HG03175 (cell line): Measurements from ENCODE around the gene TPRN.

Experiments
- ATAC-seq: cut with Tn5 transposase; IDR thresholded peaks from one replicate; pipeline ENCODE4 v1.9.1; 2021; ENCODE audit warnings: mild to moderate bottlenecking, moderate library complexity; ENCODE audit not compliant: unreplicated experiment

Gene TPRN

DNA sequence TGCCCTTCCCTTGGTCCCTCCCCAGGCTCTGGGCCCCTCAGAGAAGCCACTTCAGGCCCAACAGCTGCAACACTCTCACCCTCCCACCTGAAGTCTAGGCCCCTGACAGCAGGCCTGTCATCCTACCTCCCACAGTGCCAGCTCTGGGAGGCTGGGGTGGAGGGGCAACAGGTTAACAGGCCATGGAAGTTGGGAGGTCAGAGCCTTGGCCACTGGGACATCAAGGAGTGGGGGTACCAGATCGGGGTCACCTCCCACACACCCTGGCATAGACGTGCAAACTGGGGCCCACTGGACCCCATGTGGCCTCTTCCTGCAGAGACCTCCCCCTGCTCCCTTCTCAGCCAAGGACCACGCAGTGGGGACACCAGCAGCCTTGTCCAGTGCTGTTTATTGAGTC lies 9.3 kb downstream of the TPRN start:
- no peak for ATAC-seq

DNA sequence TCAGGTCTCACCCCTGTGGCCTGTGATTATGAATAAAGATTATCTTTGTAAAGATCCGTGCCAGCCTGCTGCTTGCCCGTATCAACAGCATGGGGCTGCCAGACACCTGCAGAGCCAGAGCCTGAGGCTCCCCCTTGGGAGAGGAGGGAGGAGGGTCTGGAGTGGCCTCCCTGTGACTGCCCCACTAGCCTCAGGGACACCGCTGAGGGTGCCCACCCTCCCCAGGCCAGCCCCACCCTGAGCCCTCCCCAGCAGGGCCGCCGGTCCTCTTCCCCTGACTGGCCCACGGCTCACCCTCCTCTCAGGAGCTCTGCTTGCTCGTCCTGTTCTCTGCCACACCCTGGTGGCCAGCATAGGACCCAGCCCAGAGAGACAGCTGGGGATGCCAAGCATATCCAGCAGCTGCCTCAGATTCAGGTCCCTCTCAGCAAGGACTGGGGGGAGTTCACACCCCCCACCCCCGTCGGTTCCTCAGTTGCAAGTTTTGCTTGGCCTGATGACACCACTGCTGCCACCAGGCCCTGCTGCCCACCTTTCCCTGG lies 10.2 kb downstream of the TPRN start:
- no peak for ATAC-seq

DNA sequence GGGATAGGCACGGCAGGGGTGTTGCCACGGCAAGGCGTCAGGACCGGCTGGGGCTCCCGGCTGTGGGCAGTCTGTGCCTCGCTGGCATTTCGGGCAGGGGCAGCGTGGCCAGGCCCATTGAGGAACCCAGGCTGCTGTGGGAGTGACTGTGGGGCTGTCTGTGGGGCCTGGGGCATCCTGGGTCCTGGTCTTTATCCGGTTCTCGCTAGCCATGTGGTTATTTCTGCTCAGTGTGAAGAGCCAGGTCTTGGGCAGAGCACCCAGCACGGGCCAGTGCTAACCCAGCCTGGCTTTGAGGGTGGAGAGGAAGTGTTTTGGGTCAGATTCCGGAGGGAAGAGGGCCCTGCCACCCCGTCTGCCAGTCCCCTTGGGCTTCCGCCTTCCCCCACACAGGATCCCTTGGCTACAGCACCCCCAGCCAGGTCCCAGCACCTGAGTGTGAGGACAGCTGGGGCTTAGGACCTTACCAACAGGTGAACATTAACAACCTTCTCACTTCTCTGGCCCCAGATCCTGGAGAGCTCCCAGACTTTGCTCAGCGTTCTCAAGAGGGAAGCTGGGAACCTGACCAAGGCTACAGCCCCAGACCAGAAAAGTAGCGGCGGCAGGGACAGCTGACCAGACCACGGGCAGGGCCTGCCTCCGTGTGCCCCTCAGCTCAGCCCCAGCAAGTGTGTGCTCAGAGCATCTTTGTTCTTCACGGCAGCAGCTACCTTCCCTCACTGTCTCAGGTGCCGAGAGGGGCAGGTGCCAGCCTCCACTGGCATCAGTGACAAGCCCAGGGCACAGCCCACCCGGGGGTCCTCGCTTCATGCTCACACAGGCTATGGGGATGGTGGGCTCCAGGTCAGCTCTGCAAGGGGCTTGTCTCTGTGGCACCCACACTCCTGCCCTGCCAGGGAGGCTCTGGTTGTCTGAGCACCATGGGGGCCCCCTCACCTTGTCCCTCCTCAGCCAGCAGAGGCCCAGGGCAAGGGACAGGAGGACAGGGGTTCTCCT lies 10.9 kb downstream of the TPRN start:
- ATAC-seq = no peak

DNA sequence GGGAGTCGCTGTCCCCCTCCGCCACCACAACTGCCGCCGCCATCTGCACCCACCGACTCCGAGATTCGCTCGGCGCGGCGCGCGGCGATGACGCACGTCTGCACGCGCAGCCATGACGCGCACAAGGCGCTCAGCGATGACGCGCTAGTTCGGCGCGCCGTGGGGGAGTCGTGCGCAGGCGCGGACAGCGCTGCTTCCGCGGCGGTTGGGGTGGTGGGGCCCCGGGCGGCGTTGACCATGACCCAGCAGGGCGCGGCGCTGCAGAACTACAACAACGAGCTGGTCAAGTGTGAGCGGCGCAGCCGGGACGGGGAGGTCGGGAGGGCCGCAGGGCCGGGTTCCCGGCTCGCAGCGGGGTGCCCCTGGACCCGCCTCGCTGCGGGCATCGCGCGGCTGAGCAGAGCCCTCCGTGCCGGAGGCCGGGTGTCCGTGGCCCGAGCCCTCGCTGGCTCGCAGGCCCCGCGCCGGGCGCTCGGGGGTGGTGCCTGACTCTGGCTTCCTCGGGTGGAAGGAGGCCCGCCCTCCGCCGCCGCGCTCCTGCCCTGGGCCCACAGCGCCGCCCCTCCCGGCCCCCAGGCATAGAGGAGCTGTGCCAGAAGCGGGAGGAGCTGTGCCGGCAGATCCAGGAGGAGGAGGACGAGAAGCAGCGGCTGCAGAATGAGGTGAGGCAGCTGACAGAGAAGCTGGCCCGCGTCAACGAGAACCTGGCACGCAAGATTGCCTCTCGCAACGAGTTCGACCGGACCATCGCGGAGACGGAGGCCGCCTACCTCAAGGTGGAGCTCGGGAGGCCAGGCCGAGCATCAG lies 11.8 kb downstream of the TPRN start, which contains the start of the genes ANAPC2 and SSNA1:
ANAPC2 (minus strand) TSS at position 71 of the 807 bp plus-strand sequence; CDS start at position 43, 28 bp downstream.
SSNA1 (plus strand) TSS at position 187 of the 807 bp plus-strand sequence; CDS start at position 238, 51 bp downstream.
- peak; percentile 84 for ATAC-seq

DNA sequence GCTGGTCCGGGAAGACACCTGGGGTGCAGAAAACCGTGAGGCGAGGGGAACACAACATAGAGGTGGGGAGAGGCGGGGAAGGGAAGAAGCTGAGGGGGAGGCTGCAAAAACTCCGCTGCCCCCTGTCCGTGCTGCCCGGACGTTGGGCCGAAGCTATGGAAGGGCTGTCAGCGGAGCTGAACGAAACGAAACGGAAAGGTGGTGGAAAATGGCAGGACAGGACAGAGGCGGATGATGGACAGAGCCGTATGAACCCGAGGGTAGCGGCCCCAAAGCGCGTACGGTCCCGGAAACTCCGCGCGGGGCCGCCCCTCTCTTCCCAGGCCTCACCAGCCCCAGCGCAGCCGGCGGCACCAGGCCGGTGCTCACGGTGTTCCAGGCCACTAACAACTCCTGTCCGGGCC lies 12.5 kb downstream of the TPRN start:
- ATAC-seq = no peak

DNA sequence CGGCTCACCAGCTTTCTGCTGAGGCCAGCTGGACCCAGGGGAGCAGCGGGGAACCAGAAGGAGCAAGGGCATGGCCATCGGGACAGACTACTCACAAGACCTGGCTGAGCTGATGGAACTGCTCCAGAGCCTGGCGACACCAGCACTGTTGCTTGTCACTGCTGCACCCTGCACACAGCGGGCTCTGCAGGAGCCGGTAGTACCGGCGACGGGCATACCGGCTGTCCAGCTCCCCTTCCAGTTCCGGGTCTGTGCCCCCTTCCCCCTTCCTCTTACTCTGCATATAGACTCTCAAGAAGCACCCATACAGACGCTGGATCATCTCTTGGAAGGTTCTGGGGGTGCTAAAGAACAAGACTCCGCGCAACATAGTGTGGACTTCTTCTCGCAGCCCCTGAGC lies 13.2 kb downstream of the TPRN start:
- ATAC-seq = no peak

DNA sequence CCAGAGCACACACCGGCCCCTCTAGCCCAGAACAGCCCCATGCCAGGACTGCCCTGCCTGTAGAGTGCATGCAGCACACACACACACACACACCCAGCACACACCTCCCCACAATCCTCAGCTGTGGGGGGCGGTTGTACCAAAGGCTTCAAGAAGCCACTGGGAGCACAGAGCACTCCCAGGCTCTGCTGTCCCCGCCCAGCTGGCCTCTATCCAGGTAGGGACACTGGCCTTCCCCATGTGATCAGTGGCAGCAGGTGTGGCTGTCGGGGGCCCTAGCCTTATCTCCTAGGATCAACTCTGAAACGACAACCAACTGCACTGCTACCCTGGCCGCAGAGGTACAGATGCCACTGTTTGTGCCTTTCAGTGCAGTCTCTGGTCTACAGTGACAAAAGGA lies 14.2 kb downstream of the TPRN start:
- no peak for ATAC-seq

DNA sequence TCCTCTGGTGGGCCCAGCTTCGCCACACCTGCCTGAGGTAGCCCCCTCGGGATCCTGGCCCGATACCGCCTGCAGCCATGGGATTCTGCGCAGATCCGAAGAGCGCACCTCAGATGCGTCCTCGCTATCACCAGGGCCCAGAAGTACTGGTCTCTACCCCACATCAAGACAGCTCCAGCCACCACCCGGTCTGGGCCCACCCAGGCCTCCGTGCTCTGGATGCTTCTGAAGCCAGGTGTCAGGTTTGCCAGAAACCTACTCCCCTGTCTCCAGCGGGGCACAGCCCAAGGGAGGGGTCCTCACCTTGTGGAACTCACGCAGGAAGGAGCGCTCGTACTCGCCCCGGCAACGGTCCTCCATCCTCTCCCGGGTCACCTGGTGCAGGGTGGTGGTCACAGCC lies 14.6 kb downstream of the TPRN start:
- no peak for ATAC-seq

DNA sequence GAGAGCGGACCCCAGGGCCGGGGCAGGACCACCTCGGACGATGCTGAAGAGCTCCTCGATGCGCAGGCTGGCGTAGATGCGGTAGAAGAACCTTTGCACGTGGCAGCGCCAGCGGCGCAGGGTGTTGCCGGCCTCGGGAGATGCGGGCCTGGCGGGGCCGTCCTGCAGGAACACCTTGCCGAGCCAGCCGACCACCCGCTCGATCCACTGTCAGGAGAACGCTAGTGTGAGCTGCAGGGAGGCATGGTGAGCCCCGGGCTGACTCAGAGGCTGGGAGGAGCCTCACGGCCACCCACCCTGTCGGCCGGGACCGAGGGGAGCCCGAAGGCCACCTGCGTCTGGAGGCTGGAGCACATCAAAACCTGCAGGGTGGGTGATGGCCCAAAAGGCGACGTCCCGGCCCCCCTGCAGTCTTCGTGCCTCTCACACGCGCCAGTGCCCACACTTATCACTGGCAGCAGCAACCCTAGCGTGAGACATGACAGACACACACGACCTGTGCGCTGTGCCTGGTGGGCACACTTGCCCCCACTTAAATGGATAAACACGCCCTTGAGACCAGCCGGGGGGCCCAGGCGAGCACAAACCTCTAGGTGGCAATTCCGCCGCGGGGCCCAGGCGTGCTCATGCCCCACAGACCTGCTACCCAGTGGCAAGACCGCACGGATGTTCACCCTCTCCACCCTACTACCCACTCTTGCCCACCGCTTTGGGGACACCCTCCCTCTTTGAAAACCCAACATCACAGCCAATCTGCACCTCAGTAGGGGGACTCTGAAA lies 15.5 kb downstream of the TPRN start:
- ATAC-seq = no peak

DNA sequence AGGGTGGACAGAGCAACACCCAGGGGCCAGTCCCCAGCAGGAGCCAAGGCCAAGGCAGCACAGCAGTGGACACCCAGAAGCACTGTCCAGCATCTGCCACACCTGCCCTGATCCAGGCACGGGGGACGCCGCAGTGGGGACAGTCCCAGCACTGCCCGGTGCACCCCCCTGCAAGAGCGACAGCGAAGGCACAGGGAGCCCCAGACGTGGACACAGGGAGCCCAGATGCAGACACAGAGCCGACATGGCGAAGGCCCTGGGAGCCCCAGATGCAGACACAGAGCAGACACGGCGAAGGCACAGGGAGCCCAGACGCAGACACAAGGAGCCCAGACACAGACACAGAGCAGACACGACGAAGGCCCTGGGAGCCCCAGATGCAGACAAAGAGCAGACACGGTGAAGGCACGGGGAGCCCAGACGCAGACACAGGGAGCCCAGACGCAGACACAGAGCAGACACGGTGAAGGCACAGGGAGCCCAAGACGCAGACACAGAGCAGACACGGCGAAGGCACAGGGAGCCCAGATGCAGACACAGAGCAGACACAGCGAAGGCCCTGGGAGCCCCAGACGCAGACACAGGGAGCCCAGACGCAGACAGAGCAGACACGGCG lies 16.5 kb downstream of the TPRN start:
- no peak for ATAC-seq

DNA sequence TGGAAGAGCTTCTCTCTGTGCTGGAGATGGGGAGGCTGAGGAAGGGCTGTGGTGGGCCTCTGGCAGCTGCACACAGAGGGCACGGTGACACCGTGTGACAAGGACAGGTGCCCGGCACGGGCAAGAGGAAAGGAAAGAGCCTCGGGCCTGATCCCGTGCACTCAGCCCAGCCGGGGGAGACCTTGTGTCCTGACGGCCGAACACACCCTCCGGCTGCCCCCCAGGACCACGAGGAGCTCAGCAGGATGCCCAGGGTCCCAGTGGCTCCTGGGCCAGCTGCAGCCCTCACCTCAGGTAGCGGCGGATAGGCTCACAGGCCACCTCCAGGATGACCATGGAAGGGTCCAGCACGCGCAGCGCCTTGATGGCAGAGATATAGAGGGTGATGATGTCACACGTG lies 17.7 kb downstream of the TPRN start:
- no peak for ATAC-seq

DNA sequence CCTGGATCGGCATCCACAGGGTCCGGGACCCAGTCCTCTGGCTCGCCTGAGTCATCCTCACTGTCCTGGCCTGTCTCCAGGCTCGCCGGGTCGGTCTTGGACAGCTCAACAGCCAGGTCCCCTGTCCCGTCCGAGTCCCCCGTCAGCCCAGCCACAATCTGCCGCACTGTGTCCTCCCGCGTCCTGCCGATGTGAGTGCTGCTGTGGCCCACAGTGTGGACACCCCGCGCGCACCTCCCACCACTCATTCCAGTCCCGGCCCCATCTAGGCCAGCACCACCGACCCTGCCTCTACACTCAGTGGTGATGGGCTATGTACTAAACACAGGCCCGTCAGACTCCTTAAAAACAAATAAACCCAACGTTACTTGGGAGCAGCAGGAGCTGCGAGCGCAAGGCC lies 18.9 kb downstream of the TPRN start:
- ATAC-seq = no peak

DNA sequence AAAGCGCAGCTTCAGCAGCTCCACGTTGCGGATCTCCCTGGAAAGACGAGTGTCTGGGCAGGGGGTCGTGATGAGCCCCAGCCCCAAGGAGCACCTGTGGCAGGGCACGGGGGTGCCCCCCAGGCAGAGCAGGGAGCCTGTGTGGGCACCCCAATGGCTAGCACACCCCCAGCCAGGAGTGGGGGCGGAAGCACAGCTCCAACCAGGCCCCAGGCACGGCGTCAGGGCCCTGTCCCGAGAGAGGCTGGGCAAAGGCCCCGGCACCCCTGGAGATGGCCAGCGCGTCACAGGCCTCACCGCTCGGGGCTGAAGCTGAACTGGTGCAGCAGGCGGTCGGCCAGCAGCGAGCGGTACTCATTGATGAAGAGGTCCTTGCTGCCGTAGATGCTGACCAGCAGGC lies 20.1 kb downstream of the TPRN start:
- no peak for ATAC-seq

DNA sequence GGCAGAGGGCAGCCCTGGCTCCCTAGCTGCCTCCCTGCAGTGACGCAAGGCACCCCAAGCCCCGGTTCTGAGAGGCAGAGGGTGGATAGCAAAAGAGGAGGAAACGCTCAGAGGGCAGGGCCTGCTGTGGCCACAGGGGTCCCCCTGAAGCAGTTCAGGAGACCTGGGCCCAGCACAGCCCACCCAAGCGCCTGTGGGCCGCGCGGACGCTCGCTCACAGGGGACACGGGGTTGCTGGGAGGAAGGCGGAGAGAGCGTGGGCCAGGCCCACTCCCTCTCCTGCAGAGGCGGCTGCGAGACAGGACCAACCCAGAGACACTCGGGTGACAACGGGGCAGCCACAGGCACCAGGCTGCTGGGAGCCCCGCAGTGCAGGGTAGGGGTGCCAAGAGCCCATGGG lies 20.8 kb downstream of the TPRN start:
- no peak for ATAC-seq

DNA sequence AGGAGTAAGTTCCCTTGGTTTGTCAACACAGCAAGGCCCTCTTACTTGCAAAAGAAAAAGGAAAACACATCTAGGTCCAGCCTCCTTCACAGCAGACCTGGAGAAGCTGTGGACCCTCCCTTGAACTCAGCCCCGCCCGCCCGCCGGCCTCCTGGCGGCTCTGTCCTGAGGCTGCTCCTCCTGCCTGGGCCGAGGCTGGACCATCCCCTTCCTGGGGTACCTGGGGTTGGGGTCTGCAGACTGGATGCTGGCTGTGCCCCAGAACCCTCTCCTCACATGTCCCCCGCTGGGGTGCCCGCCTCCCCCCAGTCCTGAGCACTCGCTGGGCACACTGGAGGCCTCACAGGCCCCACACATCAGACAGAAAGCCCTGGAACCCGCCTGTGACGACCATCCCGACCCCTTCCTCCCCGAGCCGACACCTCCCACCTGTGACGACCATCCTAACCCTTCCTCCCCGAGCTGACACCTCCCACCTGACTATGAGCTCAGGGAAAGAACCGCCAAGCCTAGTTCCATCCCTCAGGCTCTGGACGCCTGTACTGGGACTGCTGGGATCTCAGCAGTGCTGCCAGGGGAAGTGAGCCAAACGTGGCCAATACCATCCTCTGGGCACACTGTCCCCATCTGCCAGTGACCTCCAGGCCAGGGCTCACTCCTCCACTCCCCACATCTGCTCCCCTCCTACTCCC lies 21.5 kb downstream of the TPRN start:
- ATAC-seq = no peak

DNA sequence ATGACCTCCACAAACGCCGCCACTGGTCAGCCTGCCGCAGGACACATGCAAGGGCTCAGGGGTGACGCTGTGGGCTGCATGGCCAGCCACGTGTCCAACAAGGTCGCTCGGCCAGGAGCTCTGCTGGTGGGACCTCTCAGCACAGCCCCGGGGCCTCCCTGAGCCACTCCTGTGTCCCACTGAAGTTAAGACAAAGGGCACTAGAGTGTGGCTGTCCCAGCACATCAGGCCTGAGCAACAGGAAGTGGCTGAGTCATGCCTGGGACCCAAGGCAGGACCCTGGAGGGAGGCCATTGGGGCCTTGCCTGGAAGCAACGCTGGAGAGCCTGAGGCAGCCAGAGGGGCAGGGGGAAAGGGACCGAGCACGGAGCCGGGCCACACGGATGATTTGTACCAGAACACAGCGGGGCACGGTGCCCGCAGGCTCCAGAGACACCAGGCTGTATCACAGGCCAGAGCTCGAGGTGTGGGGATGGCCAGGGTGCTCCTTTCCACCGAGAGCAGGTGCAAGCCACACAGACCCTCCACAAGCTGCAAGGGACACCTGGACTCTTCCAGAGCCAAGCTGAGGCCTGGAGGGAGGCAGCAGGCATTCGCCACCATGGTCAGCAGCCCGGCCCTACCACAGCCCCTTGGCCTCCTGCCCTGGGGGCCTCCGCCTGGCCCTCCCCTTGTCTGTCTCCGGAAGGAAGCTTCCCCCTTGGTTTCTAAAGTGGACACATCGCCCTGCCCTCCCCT lies 22.2 kb downstream of the TPRN start:
- no peak for ATAC-seq

DNA sequence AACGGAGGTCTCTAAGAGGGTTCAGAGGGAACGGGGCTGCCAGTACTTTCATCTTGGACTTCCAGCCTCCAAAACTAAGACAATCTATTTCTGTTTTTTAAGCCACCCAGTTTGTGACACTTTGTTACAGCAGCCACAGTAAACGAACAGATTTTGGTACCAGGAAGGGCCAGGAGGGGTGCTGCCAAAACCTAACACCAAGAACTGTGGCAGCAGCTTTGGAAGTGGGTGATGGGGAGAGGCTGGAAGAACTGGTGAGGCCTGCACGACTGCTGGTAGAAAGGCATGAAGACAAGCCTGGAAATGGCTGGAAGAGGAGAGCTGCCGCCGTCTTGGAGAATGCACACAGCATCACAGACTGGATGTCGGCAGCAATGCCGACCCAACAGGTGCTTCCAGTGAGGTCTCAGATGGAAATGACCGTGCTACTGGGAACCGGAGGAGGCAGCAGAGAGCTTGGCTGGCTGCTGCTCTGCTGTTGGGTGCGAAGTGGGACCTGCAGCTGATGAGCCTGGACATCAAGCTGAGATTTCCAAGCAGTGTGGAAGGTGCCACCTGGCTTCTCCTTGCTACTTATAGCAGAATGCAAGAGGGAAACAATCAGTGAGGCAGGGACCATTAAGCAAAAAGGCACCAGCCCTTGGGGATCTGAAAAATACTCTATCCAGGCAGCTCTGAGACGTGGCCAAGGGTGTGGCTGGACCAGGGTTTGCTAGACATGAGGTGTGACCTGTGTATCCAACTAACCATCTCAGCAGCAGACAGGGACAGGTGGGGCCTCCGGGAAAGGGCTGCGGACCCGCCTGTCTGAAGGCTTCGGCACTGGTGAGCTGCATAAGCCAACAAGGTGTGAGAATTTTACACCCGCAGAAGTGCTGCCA lies 24.0 kb downstream of the TPRN start:
- ATAC-seq = no peak
